Fibroblast of lung (primary cell): ENCODE measurements around the gene CRADD.

ENCODE experiments used
- EZH2 ChIP-seq: IDR thresholded peaks from 2 replicates; pipeline ENCODE4 v1.5.1; 2012; ENCODE audit warnings: low read length, control low read depth, mild to moderate bottlenecking; ENCODE audit errors: missing control alignments
- TF ChIP-seq, protein P1 (sequence below), 2 donors: IDR thresholded peaks in 1 of 2; conservative IDR thresholded peaks in 1 of 2; 1 replicate in 1 of 2; 2 replicates in 1 of 2; pipeline ENCODE4 v1.5.1; 2011 to 2012; ENCODE audit warnings: low read length in 2 of 2, control low read depth in 1 of 2, inconsistent platforms in 1 of 2, low read depth in 1 of 2, mild to moderate bottlenecking in 1 of 2

DNA sequence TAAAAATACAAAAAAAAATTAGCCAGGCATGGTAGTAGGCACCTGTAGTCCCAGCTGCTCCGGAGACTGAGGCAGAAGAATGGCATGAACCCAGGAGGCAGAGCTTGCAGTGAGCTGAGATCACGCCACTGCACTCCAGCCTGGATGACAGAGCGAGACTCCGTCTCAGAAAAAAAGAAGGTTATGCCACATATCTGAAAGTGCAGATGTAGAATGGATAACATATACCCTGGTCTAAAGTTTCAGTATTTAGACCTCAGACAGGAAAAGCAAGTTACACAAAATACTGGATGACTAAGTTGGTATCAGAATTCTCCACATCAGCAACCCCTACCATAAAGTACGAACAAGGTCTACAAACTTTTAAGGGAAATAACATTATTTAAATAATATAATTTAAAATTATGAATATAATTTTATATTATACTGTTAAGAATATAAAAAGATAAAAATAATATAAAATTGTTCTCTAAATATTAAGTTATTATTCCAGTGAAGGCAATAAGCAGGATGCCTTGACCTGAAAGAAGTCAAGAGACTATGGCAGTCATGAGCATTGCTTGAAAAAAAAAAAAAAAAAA, 169.9 kb downstream of the CRADD start:
- no peak for TF ChIP-seq EZH2
- TF ChIP-seq, protein P1, sequence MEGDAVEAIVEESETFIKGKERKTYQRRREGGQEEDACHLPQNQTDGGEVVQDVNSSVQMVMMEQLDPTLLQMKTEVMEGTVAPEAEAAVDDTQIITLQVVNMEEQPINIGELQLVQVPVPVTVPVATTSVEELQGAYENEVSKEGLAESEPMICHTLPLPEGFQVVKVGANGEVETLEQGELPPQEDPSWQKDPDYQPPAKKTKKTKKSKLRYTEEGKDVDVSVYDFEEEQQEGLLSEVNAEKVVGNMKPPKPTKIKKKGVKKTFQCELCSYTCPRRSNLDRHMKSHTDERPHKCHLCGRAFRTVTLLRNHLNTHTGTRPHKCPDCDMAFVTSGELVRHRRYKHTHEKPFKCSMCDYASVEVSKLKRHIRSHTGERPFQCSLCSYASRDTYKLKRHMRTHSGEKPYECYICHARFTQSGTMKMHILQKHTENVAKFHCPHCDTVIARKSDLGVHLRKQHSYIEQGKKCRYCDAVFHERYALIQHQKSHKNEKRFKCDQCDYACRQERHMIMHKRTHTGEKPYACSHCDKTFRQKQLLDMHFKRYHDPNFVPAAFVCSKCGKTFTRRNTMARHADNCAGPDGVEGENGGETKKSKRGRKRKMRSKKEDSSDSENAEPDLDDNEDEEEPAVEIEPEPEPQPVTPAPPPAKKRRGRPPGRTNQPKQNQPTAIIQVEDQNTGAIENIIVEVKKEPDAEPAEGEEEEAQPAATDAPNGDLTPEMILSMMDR (conservative IDR thresholded peaks at IDR 0.05 in 1 of 2, IDR thresholded peaks at IDR 0.05 in 1 of 2; ENCODE audit: low read depth in 1 of 2, low read length in 2 of 2), result no peak
